SK-N-SH (cell line): Measurements from ENCODE around the gene MAPK9. TPM values are rescaled to one million over a fixed set of nuclear protein-coding genes. Genes with fewer than 3 reads are reported as not detected.
A peak's percentile ranks its signal among the peaks of the same experiment; 100 is the strongest.

Source experiments
- CTCF ChIA-PET: fragments of 300-600, 350-600 bp; formaldehyde crosslinking; extraction: SDS; loops from one replicate; lab custom pipeline; 2021; lab: Yijun Ruan, JAX
- POLR2A ChIA-PET: fragments of 350-600 bp; sonication (Branson Sonifier 250); formaldehyde crosslinking; extraction: SDS; loops from one replicate; lab custom pipeline; 2020; ENCODE audit warnings: antibody characterized with exemption, inconsistent platforms; lab: Yijun Ruan, JAX
- DNase-seq: peaks from one replicate; pipeline ENCODE4 v3.0.0; 2012
- H2AFZ ChIP-seq: fragments of 200-600 bp; sonication (generic); 2 replicates; pipeline ENCODE4 v1.8.1; 2016; ENCODE audit warnings: antibody characterized with exemption, mild to moderate bottlenecking, low read depth
- H3F3A ChIP-seq: fragments of 200-600 bp; sonication (generic); replicated peaks from 2 replicates; pipeline ENCODE3; 2016; ENCODE audit warnings: antibody characterized with exemption, mild to moderate bottlenecking; ENCODE audit not compliant: insufficient read depth
- H3K27ac ChIP-seq, 2 experiments: fragments of 200-500 bp in 1 of 2; fragments of 200-600 bp in 1 of 2; sonication (Bioruptor generic) in 1 of 2; sonication (generic), shearing (Covaris generic) in 1 of 2; 2 replicates each; pipeline versions ENCODE4 v1.5.1 to v1.6.1; 2014 to 2016; ENCODE audit warnings: low read depth in 2 of 2, inconsistent platforms in 1 of 2, low read length in 1 of 2, mild to moderate bottlenecking in 1 of 2, mixed read lengths in 1 of 2
- H3K27me3 ChIP-seq: fragments of 200-600 bp; sonication (generic), shearing (Covaris generic); 2 replicates; pipeline ENCODE4 v1.6.1; 2016; ENCODE audit warnings: mixed run types; ENCODE audit not compliant: insufficient read depth
- H3K36me3 ChIP-seq, 2 experiments: fragments of 200-500 bp in 1 of 2; fragments of 200-600 bp in 1 of 2; sonication (Bioruptor generic) in 1 of 2; sonication (generic) in 1 of 2; replicated peaks in 1 of 2; 2 replicates each; pipeline versions ENCODE3 to v1.5.1; 2014 to 2016; ENCODE audit warnings: low read length in 1 of 2, mild to moderate bottlenecking in 1 of 2; ENCODE audit not compliant: insufficient read depth in 2 of 2, control insufficient read depth in 1 of 2
- H3K4me1 ChIP-seq, 2 experiments: fragments of 200-500 bp in 1 of 2; fragments of 200-600 bp in 1 of 2; sonication (Bioruptor generic) in 1 of 2; sonication (generic), shearing (Covaris generic) in 1 of 2; 2 replicates each; pipeline versions ENCODE4 v1.5.1 to v1.6.1; 2014 to 2016; ENCODE audit warnings: low read depth in 1 of 2, low read length in 1 of 2, mixed run types in 1 of 2; ENCODE audit not compliant: insufficient read depth in 2 of 2, control insufficient read depth in 1 of 2
- H3K4me2 ChIP-seq: fragments of 200-600 bp; sonication (generic), shearing (Covaris generic); 2 replicates; pipeline ENCODE4 v1.6.1; 2017; ENCODE audit warnings: mixed run types
- H3K4me3 ChIP-seq, 2 experiments: fragments of 200-500 bp in 1 of 2; fragments of 200-600 bp in 1 of 2; sonication (Bioruptor generic) in 1 of 2; sonication (generic), shearing (Covaris generic) in 1 of 2; 2 replicates each; pipeline versions ENCODE4 v1.5.1 to v1.8.1; 2014 to 2016; ENCODE audit warnings: low read depth in 2 of 2, inconsistent platforms in 1 of 2, low read length in 1 of 2, mild to moderate bottlenecking in 1 of 2, mixed read lengths in 1 of 2, moderate library complexity in 1 of 2
- H3K79me2 ChIP-seq: fragments of 200-600 bp; sonication (generic); 2 replicates; pipeline ENCODE4 v1.8.1; 2017; ENCODE audit warnings: mild to moderate bottlenecking; ENCODE audit not compliant: insufficient read depth
- H3K9ac ChIP-seq: fragments of 200-600 bp; sonication (generic); 2 replicates; pipeline ENCODE4 v1.6.1; 2017; ENCODE audit warnings: mixed run types
- H3K9me2 ChIP-seq: fragments of 200-600 bp; sonication (generic); 2 replicates; pipeline ENCODE4 v1.6.1; 2017; ENCODE audit warnings: mixed run types
- H3K9me3 ChIP-seq: fragments of 200-600 bp; sonication (generic); 2 replicates; pipeline ENCODE4 v1.6.1; 2017; ENCODE audit warnings: mixed run types, mild to moderate bottlenecking, moderate library complexity
- H4K20me1 ChIP-seq: fragments of 200-600 bp; sonication (generic); 2 replicates; pipeline ENCODE4 v1.6.1; 2017; ENCODE audit warnings: mild to moderate bottlenecking, mixed run types; ENCODE audit not compliant: insufficient read depth
- CHD2 ChIP-seq: fragments of 150-350 bp; IDR thresholded peaks from 2 replicates; pipeline ENCODE4 v1.6.1; 2018; ENCODE audit warnings: low read length; ENCODE audit not compliant: partially characterized antibody
- EZH2phosphoT487 ChIP-seq: fragments of 200-600 bp; sonication (generic); IDR thresholded peaks from 2 replicates; pipeline ENCODE4 v1.6.1; 2017; ENCODE audit warnings: low read depth, mixed run types, mild to moderate bottlenecking, antibody characterized with exemption, moderate library complexity, borderline replicate concordance
- FOSL2 ChIP-seq: IDR thresholded peaks from 2 replicates; pipeline ENCODE4 v1.4.0; 2012; ENCODE audit warnings: low read depth, mild to moderate bottlenecking, moderate library complexity, borderline replicate concordance
- MAX ChIP-seq: IDR thresholded peaks from 2 replicates; pipeline ENCODE4 v1.4.0; 2012; ENCODE audit warnings: low read depth
- RCOR1 ChIP-seq: fragments of 150-350 bp; IDR thresholded peaks from 2 replicates; pipeline ENCODE4 v1.6.1; 2017; ENCODE audit warnings: antibody characterized with exemption, low read length
- SMC3 ChIP-seq: IDR thresholded peaks from 2 replicates; pipeline ENCODE4 v1.6.1; 2012; ENCODE audit warnings: low read depth, low read length, improper control_type of control experiment
- WGBS: methylation state at CpG from one replicate; pipeline ENCODE4 v1.1.6; 2017; ENCODE audit warnings: low lambda C conversion rate; 5-methylcytosine and 5-hydroxymethylcytosine counted together
- polyA plus RNA-seq, 3 experiments: library from polyadenylated mRNA; depleted of rRNA; stranded (reverse); fragments of >200 nt; gene quantifications; 2 replicates each; pipeline ENCODE4 v1.2.3, GENCODE V29; 2012
- TF ChIP-seq, protein P1 (sequence below): fragments of 200-600 bp; sonication (generic); IDR thresholded peaks from 2 replicates; pipeline ENCODE4 v1.6.1; 2017; ENCODE audit warnings: antibody characterized with exemption, mild to moderate bottlenecking, moderate library complexity
- TF ChIP-seq, protein P2 (sequence below): fragments of 150-350 bp; IDR thresholded peaks from 2 replicates; pipeline ENCODE4 v1.6.1; 2016; ENCODE audit warnings: mild to moderate bottlenecking, low read depth, low read length

MAPK9 gene
- polyA plus RNA-seq, 1 of the 3 experiments (the other 2 are of a cell fraction) = 23.9 TPM

- Histone ChIP-seq H3K36me3 (no peaks in the 10 kb centered on the region), H2AFZ (no peak overlapping the region), H3K4me1 (peaks cover 6 to 12% of the 10 kb centered on the region in 2 experiments; a peak in 2 of 4 replicates), H3K4me2 (no peak overlapping the region), H3K27ac (peak overlapping the region in 1 of 2 experiments; percentile 76; a peak in 1 of 4 replicates), H4K20me1 (no peaks in the 10 kb centered on the region), H3K27me3 (no peaks in the 10 kb centered on the region), H3K9me2 (no peaks in the 10 kb centered on the region), H3K9me3 (no peaks in the 10 kb centered on the region), H3K79me2 (no peaks in the 10 kb centered on the region), H3K9ac (no peak overlapping the region), H3K4me3 (no peak overlapping the region), H3F3A (peaks cover 23% of the 10 kb centered on the region)
- CTCF ChIA-PET = interaction anchor here (0.6 to 11.1 kb wide), 7 partner anchors 11 to 212 kb away, joined by 3 to 171 read pairs (median 3); partner anchors contain the start of gene MAPK9
- 80% methylated on average over 8 of the region's 13 CpGs for WGBS
- peak; percentile 31 for DNase-seq
- POLR2A ChIA-PET = no interaction called here
- TF ChIP-seq CHD2 = no peak
- no peak for TF ChIP-seq MAX
- TF ChIP-seq EZH2phosphoT487 = no peak
- TF ChIP-seq, protein P1, sequence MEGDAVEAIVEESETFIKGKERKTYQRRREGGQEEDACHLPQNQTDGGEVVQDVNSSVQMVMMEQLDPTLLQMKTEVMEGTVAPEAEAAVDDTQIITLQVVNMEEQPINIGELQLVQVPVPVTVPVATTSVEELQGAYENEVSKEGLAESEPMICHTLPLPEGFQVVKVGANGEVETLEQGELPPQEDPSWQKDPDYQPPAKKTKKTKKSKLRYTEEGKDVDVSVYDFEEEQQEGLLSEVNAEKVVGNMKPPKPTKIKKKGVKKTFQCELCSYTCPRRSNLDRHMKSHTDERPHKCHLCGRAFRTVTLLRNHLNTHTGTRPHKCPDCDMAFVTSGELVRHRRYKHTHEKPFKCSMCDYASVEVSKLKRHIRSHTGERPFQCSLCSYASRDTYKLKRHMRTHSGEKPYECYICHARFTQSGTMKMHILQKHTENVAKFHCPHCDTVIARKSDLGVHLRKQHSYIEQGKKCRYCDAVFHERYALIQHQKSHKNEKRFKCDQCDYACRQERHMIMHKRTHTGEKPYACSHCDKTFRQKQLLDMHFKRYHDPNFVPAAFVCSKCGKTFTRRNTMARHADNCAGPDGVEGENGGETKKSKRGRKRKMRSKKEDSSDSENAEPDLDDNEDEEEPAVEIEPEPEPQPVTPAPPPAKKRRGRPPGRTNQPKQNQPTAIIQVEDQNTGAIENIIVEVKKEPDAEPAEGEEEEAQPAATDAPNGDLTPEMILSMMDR = no peak
- TF ChIP-seq, protein P2, sequence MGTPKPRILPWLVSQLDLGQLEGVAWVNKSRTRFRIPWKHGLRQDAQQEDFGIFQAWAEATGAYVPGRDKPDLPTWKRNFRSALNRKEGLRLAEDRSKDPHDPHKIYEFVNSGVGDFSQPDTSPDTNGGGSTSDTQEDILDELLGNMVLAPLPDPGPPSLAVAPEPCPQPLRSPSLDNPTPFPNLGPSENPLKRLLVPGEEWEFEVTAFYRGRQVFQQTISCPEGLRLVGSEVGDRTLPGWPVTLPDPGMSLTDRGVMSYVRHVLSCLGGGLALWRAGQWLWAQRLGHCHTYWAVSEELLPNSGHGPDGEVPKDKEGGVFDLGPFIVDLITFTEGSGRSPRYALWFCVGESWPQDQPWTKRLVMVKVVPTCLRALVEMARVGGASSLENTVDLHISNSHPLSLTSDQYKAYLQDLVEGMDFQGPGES = no peak
Observed at GRCh38 chr5:180332051-180332517, 40.2 kb upstream of the MAPK9 start.

DNA sequence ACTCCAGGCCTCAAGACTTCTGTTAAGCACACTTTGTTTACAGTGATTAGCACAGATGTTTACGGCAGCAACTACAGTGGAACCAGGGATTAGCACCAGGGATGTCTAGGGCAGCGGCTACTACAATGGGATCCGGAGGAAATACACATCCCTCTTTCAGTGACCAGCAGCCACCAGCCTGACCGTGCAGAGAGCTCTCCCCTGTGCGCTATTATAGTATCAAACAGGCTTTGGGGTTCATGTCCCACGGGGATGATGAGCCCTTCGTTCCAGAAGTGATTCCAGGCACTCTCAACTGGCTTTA is 39.7 kb upstream of the MAPK9 start:
- CTCF ChIA-PET = interaction anchor here (0.6 to 11.1 kb wide), 6 partner anchors 12 to 212 kb away, joined by 3 to 171 read pairs (median 4); partner anchors contain the start of gene MAPK9
- H3K27ac ChIP-seq = peak overlapping the region in 1 of 2 experiments; percentile 76; a peak in 2 of 4 replicates

More for the DNA sequence above, 39.7 kb upstream of the MAPK9 start:
- H3K4me1 ChIP-seq = peaks cover 6 to 12% of the 10 kb centered on the region in 2 experiments; a peak in 2 of 4 replicates
- H3K36me3 ChIP-seq = no peaks in the 10 kb centered on the region
- H3K4me2 ChIP-seq = peak overlapping the region; percentile 25; the same call in 1 of the 2 replicates
- no peaks in the 10 kb centered on the region for H4K20me1 ChIP-seq
- H3K27me3 ChIP-seq = no peaks in the 10 kb centered on the region
- POLR2A ChIA-PET = no interaction called here
- no peak overlapping the region; the same call in 1 of the 2 replicates for H3K9ac ChIP-seq
- TF ChIP-seq, protein P2 = no peak
- TF ChIP-seq SMC3 (no peak), FOSL2 (no peak), RCOR1 (no peak)
- no peak overlapping the region for H3K4me3 ChIP-seq
- peaks cover 23% of the 10 kb centered on the region for H3F3A ChIP-seq
- no peak for DNase-seq
- WGBS = 60% methylated on average over 1 of the region's 7 CpGs
- H2AFZ ChIP-seq = peak overlapping the region; percentile 60; the same call in 1 of the 2 replicates
- no peaks in the 10 kb centered on the region for H3K9me3 ChIP-seq
- no peaks in the 10 kb centered on the region for H3K79me2 ChIP-seq
- no peaks in the 10 kb centered on the region for H3K9me2 ChIP-seq
